ENCODE data around the gene SHMT2. TPM values are rescaled to one million over a fixed set of nuclear protein-coding genes. Genes with fewer than 3 reads are reported as not detected.

The SHMT2 gene
- total RNA-seq, 1 donor from 2014 or later = 91.3 TPM

GRCh38 chr12:57223191-57224165 is 6.0 kb upstream of the SHMT2 start:
- Histone ChIP-seq H3K4me3 (ENCODE audit: low read length in 3 of 3) (no peak overlapping the region), H3K4me1 (ENCODE audit: control insufficient read depth in 3 of 3, insufficient read depth in 3 of 3, low read length in 3 of 3) (peaks cover 0 to 3% (median 2%) of the 10 kb centered on the region in 3 donors), H3K9me3 (ENCODE audit: control insufficient read depth in 3 of 3, low read length in 3 of 3) (no peaks in the 10 kb centered on the region), H3K36me3 (ENCODE audit: control insufficient read depth in 3 of 3, insufficient read depth in 3 of 3, low read length in 3 of 3) (no peaks in the 10 kb centered on the region), H3K9ac (ENCODE audit: low read depth in 1 of 3, low read length in 3 of 3) (no peak overlapping the region), H3K27ac (ENCODE audit: low read depth, low read length) (no peak overlapping the region), H3K27me3 (ENCODE audit: control insufficient read depth in 3 of 3, insufficient read depth in 3 of 3, low read length in 3 of 3) (peaks cover 68 to 73% (median 72%) of the 10 kb centered on the region in 3 donors)

GRCh38 chr12:57224278-57224972 is 5.1 kb upstream of the SHMT2 start:
- H3K27me3 ChIP-seq (ENCODE audit: control insufficient read depth in 3 of 3, insufficient read depth in 3 of 3, low read length in 3 of 3) = peaks cover 58 to 64% (median 63%) of the 10 kb centered on the region in 3 donors
- H3K27ac ChIP-seq (ENCODE audit: low read depth, low read length) = no peak overlapping the region
- peaks cover 3 to 8% (median 6%) of the 10 kb centered on the region in 3 donors for H3K4me1 ChIP-seq (ENCODE audit: control insufficient read depth in 3 of 3, insufficient read depth in 3 of 3, low read length in 3 of 3)
- no peak overlapping the region for H3K9ac ChIP-seq (ENCODE audit: low read depth in 1 of 3, low read length in 3 of 3)
- H3K9me3 ChIP-seq (ENCODE audit: control insufficient read depth in 3 of 3, low read length in 3 of 3) = no peaks in the 10 kb centered on the region
- H3K36me3 ChIP-seq (ENCODE audit: control insufficient read depth in 3 of 3, insufficient read depth in 3 of 3, low read length in 3 of 3) = no peaks in the 10 kb centered on the region
- H3K4me3 ChIP-seq (ENCODE audit: low read length in 3 of 3) = no peak overlapping the region

- Histone ChIP-seq H3K27ac (ENCODE audit: low read depth, low read length) (no peak overlapping the region), H3K9me3 (ENCODE audit: control insufficient read depth in 3 of 3, low read length in 3 of 3) (no peaks in the 10 kb centered on the region), H3K4me1 (ENCODE audit: control insufficient read depth in 3 of 3, insufficient read depth in 3 of 3, low read length in 3 of 3) (peaks cover 9 to 14% (median 12%) of the 10 kb centered on the region in 3 donors), H3K9ac (ENCODE audit: low read depth in 1 of 3, low read length in 3 of 3) (no peak overlapping the region), H3K4me3 (ENCODE audit: low read length in 3 of 3) (no peak overlapping the region), H3K36me3 (ENCODE audit: control insufficient read depth in 3 of 3, insufficient read depth in 3 of 3, low read length in 3 of 3) (no peaks in the 10 kb centered on the region), H3K27me3 (ENCODE audit: control insufficient read depth in 3 of 3, insufficient read depth in 3 of 3, low read length in 3 of 3) (peaks cover 52 to 58% (median 57%) of the 10 kb centered on the region in 3 donors)
Measured at GRCh38 chr12:57224973-57225679, 4.4 kb upstream of the SHMT2 start.

GRCh38 chr12:57225680-57226210 is 3.8 kb upstream of the SHMT2 start:
- no peak overlapping the region for H3K4me3 ChIP-seq (ENCODE audit: low read length in 3 of 3)
- peaks cover 15 to 20% (median 18%) of the 10 kb centered on the region in 3 donors for H3K4me1 ChIP-seq (ENCODE audit: control insufficient read depth in 3 of 3, insufficient read depth in 3 of 3, low read length in 3 of 3)
- peaks cover 49 to 55% (median 53%) of the 10 kb centered on the region in 3 donors for H3K27me3 ChIP-seq (ENCODE audit: control insufficient read depth in 3 of 3, insufficient read depth in 3 of 3, low read length in 3 of 3)
- no peak overlapping the region for H3K27ac ChIP-seq (ENCODE audit: low read depth, low read length)
- H3K36me3 ChIP-seq (ENCODE audit: control insufficient read depth in 3 of 3, insufficient read depth in 3 of 3, low read length in 3 of 3) = peaks cover 0 to 2% (median 0%) of the 10 kb centered on the region in 3 donors
- H3K9me3 ChIP-seq (ENCODE audit: control insufficient read depth in 3 of 3, low read length in 3 of 3) = no peaks in the 10 kb centered on the region
- H3K9ac ChIP-seq (ENCODE audit: low read depth in 1 of 3, low read length in 3 of 3) = no peak overlapping the region

GRCh38 chr12:57226588-57227314 is 2.8 kb upstream of the SHMT2 start:
- H3K4me3 ChIP-seq (ENCODE audit: low read length in 3 of 3) = no peak overlapping the region
- peaks cover 39 to 46% (median 43%) of the 10 kb centered on the region in 3 donors for H3K27me3 ChIP-seq (ENCODE audit: control insufficient read depth in 3 of 3, insufficient read depth in 3 of 3, low read length in 3 of 3)
- peaks cover 17 to 28% (median 24%) of the 10 kb centered on the region in 3 donors for H3K4me1 ChIP-seq (ENCODE audit: control insufficient read depth in 3 of 3, insufficient read depth in 3 of 3, low read length in 3 of 3)
- H3K36me3 ChIP-seq (ENCODE audit: control insufficient read depth in 3 of 3, insufficient read depth in 3 of 3, low read length in 3 of 3) = peaks cover under 1 to 6% (median 1%) of the 10 kb centered on the region in 3 donors
- no peaks in the 10 kb centered on the region for H3K9me3 ChIP-seq (ENCODE audit: control insufficient read depth in 3 of 3, low read length in 3 of 3)
- no peak overlapping the region for H3K9ac ChIP-seq (ENCODE audit: low read depth in 1 of 3, low read length in 3 of 3)
- no peak overlapping the region for H3K27ac ChIP-seq (ENCODE audit: low read depth, low read length)

GRCh38 chr12:57227315-57228115 is 2.0 kb upstream of the SHMT2 start:
- Histone ChIP-seq H3K27me3 (ENCODE audit: control insufficient read depth in 3 of 3, insufficient read depth in 3 of 3, low read length in 3 of 3) (peaks cover 31 to 38% (median 37%) of the 10 kb centered on the region in 3 donors), H3K4me1 (ENCODE audit: control insufficient read depth in 3 of 3, insufficient read depth in 3 of 3, low read length in 3 of 3) (peaks cover 17 to 31% (median 24%) of the 10 kb centered on the region in 3 donors), H3K4me3 (ENCODE audit: low read length in 3 of 3) (no peak overlapping the region), H3K27ac (ENCODE audit: low read depth, low read length) (no peak overlapping the region), H3K9me3 (ENCODE audit: control insufficient read depth in 3 of 3, low read length in 3 of 3) (no peaks in the 10 kb centered on the region), H3K36me3 (ENCODE audit: control insufficient read depth in 3 of 3, insufficient read depth in 3 of 3, low read length in 3 of 3) (peaks cover 8 to 14% (median 9%) of the 10 kb centered on the region in 3 donors), H3K9ac (ENCODE audit: low read depth in 1 of 3, low read length in 3 of 3) (no peak overlapping the region)

GRCh38 chr12:57229046-57229633 is 371 bp upstream of the SHMT2 start:
- H3K4me1 ChIP-seq (ENCODE audit: control insufficient read depth in 3 of 3, insufficient read depth in 3 of 3, low read length in 3 of 3) = peaks cover 17 to 35% (median 24%) of the 10 kb centered on the region in 3 donors

GRCh38 chr12:57230381-57231155 is 1.1 kb downstream of the SHMT2 start:
- Histone ChIP-seq H3K9ac (ENCODE audit: low read depth in 1 of 3, low read length in 3 of 3) (peak overlapping the region; percentile 89 to 94 (median 89)), H3K4me3 (ENCODE audit: low read length in 3 of 3) (peak overlapping the region; percentile 77 to 98 (median 95)), H3K27me3 (ENCODE audit: control insufficient read depth in 3 of 3, insufficient read depth in 3 of 3, low read length in 3 of 3) (peaks cover 9 to 11% (median 10%) of the 10 kb centered on the region in 3 donors), H3K27ac (ENCODE audit: low read depth, low read length) (peak overlapping the region; percentile 72), H3K4me1 (ENCODE audit: control insufficient read depth in 3 of 3, insufficient read depth in 3 of 3, low read length in 3 of 3) (peaks cover 17 to 37% (median 24%) of the 10 kb centered on the region in 3 donors), H3K36me3 (ENCODE audit: control insufficient read depth in 3 of 3, insufficient read depth in 3 of 3, low read length in 3 of 3) (peaks cover 29 to 33% (median 30%) of the 10 kb centered on the region in 3 donors), H3K9me3 (ENCODE audit: control insufficient read depth in 3 of 3, low read length in 3 of 3) (no peaks in the 10 kb centered on the region)

More at GRCh38 chr12:57229046-57229633, 371 bp upstream of the SHMT2 start:
- H3K9ac ChIP-seq (ENCODE audit: low read depth in 1 of 3, low read length in 3 of 3) = peak overlapping the region; percentile 24 to 94 (median 89)
- no peaks in the 10 kb centered on the region for H3K9me3 ChIP-seq (ENCODE audit: control insufficient read depth in 3 of 3, low read length in 3 of 3)
- H3K27me3 ChIP-seq (ENCODE audit: control insufficient read depth in 3 of 3, insufficient read depth in 3 of 3, low read length in 3 of 3) = peaks cover 21 to 24% (median 22%) of the 10 kb centered on the region in 3 donors
- H3K27ac ChIP-seq (ENCODE audit: low read depth, low read length) = peak overlapping the region; percentile 72
- peaks cover 25 to 29% (median 25%) of the 10 kb centered on the region in 3 donors for H3K36me3 ChIP-seq (ENCODE audit: control insufficient read depth in 3 of 3, insufficient read depth in 3 of 3, low read length in 3 of 3)
- H3K4me3 ChIP-seq (ENCODE audit: low read length in 3 of 3) = peak overlapping the region; percentile 77 to 98 (median 95)
